HEK293 (cell line): Measurements from ENCODE around the gene HOXD11.

Experiments
- CTCF ChIA-PET: fragments of 350-600 bp; formaldehyde crosslinking; extraction: SDS; loops from one replicate; lab custom pipeline; 2021; ENCODE audit warnings: antibody characterized with exemption; lab: Yijun Ruan, JAX
- POLR2A ChIA-PET: fragments of 300-600 bp; formaldehyde crosslinking; extraction: SDS; loops from one replicate; lab custom pipeline; 2020; ENCODE audit warnings: antibody characterized with exemption, inconsistent platforms; lab: Yijun Ruan, JAX
- H3K27ac ChIP-seq: fragments of 200-500 bp; sonication (Bioruptor generic); 2 replicates; pipeline ENCODE4 v1.5.1; 2014; ENCODE audit warnings: low read depth, low read length, control low read depth, inconsistent platforms; ENCODE audit errors: extremely low read depth
- H3K36me3 ChIP-seq, 2 experiments: fragments of 200-500 bp in 1 of 2; sonication (Bioruptor generic) in 1 of 2; 1 replicate in 1 of 2; 2 replicates in 1 of 2; pipeline ENCODE4 v1.5.1; 2014 to 2017; ENCODE audit warnings: inconsistent platforms in 2 of 2, low read length in 2 of 2; ENCODE audit not compliant: control insufficient read depth in 2 of 2, insufficient read depth in 1 of 2
- H3K4me1 ChIP-seq: fragments of 200-500 bp; sonication (Bioruptor generic); 2 replicates; pipeline ENCODE4 v1.5.1; 2014; ENCODE audit warnings: mild to moderate bottlenecking, low read length, inconsistent platforms; ENCODE audit not compliant: control insufficient read depth, insufficient read depth
- H3K4me3 ChIP-seq: 2 replicates; pipeline ENCODE4 v1.5.1; 2011; ENCODE audit warnings: low read depth, mild to moderate bottlenecking, control low read depth, low read length, moderate library complexity
- H3K9me3 ChIP-seq: fragments of 200-500 bp; sonication (Bioruptor generic); 2 replicates; pipeline ENCODE4 v1.5.1; 2014; ENCODE audit warnings: low read depth, low read length, inconsistent platforms; ENCODE audit not compliant: control insufficient read depth, insufficient read depth
- CTCF ChIP-seq: fragments of 450-650 bp; formaldehyde crosslinking; IDR thresholded peaks from 2 replicates; pipeline ENCODE4 v1.5.1; 2016; ENCODE audit warnings: missing biosample characterization, missing genetic modification characterization
- EGR2 ChIP-seq: fragments of 450-650 bp; formaldehyde crosslinking; IDR thresholded peaks from 2 replicates; pipeline ENCODE4 v1.5.1; 2016; ENCODE audit warnings: low read depth, missing biosample characterization, missing genetic modification characterization
- GLI2 ChIP-seq: fragments of 450-650 bp; formaldehyde crosslinking; IDR thresholded peaks from 2 replicates; pipeline ENCODE4; 2017; ENCODE audit warnings: missing biosample characterization, missing genetic modification characterization, low read depth, borderline replicate concordance
- KLF9 ChIP-seq: fragments of 450-650 bp; formaldehyde crosslinking; IDR thresholded peaks from 2 replicates; pipeline ENCODE4 v1.5.1; 2016; ENCODE audit warnings: missing biosample characterization, missing genetic modification characterization, low read depth
- PATZ1 ChIP-seq: fragments of 450-650 bp; formaldehyde crosslinking; IDR thresholded peaks from 2 replicates; pipeline ENCODE4 v1.5.1; 2016; ENCODE audit warnings: missing biosample characterization, missing genetic modification characterization
- PRDM1 ChIP-seq: fragments of 450-650 bp; formaldehyde crosslinking; IDR thresholded peaks from 2 replicates; pipeline ENCODE4; 2016; ENCODE audit warnings: missing biosample characterization, missing genetic modification characterization
- PRDM10 ChIP-seq: fragments of 450-650 bp; formaldehyde crosslinking; IDR thresholded peaks from 2 replicates; pipeline ENCODE4 v1.5.1; 2016; ENCODE audit warnings: missing biosample characterization, missing genetic modification characterization
- SALL2 ChIP-seq: fragments of 450-650 bp; formaldehyde crosslinking; IDR thresholded peaks from 2 replicates; pipeline ENCODE4 v1.5.0; 2017; ENCODE audit warnings: missing biosample characterization, mild to moderate bottlenecking, missing genetic modification characterization, borderline replicate concordance
- SCRT2 ChIP-seq: fragments of 450-650 bp; formaldehyde crosslinking; IDR thresholded peaks from 2 replicates; pipeline ENCODE4 v1.5.1; 2016; ENCODE audit warnings: missing biosample characterization, missing genetic modification characterization
- ZBTB17 ChIP-seq: fragments of 450-650 bp; formaldehyde crosslinking; IDR thresholded peaks from 2 replicates; pipeline ENCODE4 v1.5.1; 2016; ENCODE audit warnings: missing biosample characterization, missing genetic modification characterization
- ZBTB20 ChIP-seq: fragments of 450-650 bp; formaldehyde crosslinking; IDR thresholded peaks from 2 replicates; pipeline ENCODE4 v1.5.1; 2016; ENCODE audit warnings: missing biosample characterization, missing genetic modification characterization
- ZBTB7A ChIP-seq: fragments of 450-650 bp; formaldehyde crosslinking; IDR thresholded peaks from 2 replicates; pipeline ENCODE4 v1.5.1; 2016; ENCODE audit warnings: low read depth, missing biosample characterization, missing genetic modification characterization
- ZEB2 ChIP-seq: fragments of 450-650 bp; formaldehyde crosslinking; IDR thresholded peaks from 2 replicates; pipeline ENCODE4 v1.5.1; 2016; ENCODE audit warnings: missing biosample characterization, missing genetic modification characterization
- ZNF132 ChIP-seq: fragments of 450-650 bp; formaldehyde crosslinking; IDR thresholded peaks from 2 replicates; pipeline ENCODE4 v1.5.1; 2017; ENCODE audit warnings: missing biosample characterization, missing genetic modification characterization, borderline replicate concordance
- ZNF175 ChIP-seq: fragments of 450-650 bp; formaldehyde crosslinking; IDR thresholded peaks from 2 replicates; pipeline ENCODE4 v1.5.1; 2016; ENCODE audit warnings: missing biosample characterization, missing genetic modification characterization
- ZNF248 ChIP-seq: fragments of 450-650 bp; formaldehyde crosslinking; IDR thresholded peaks from 2 replicates; pipeline ENCODE4 v1.5.1; 2017; ENCODE audit warnings: missing biosample characterization, missing genetic modification characterization
- ZNF266 ChIP-seq: fragments of 450-650 bp; formaldehyde crosslinking; IDR thresholded peaks from 2 replicates; pipeline ENCODE4 v1.5.1; 2016; ENCODE audit warnings: missing biosample characterization, missing genetic modification characterization, low read depth
- ZNF280C ChIP-seq: fragments of 450-650 bp; formaldehyde crosslinking; IDR thresholded peaks from 2 replicates; pipeline ENCODE4 v1.5.1; 2016; ENCODE audit warnings: missing biosample characterization, missing genetic modification characterization
- ZNF501 ChIP-seq: fragments of 450-650 bp; formaldehyde crosslinking; IDR thresholded peaks from 2 replicates; pipeline ENCODE4 v1.5.1; 2016; ENCODE audit warnings: missing biosample characterization, missing genetic modification characterization
- ZNF513 ChIP-seq: fragments of 450-650 bp; IDR thresholded peaks from 2 replicates; pipeline ENCODE4 v1.5.1; 2018; ENCODE audit warnings: missing biosample characterization, missing genetic modification characterization
- ZNF521 ChIP-seq: fragments of 450-650 bp; formaldehyde crosslinking; IDR thresholded peaks from 2 replicates; pipeline ENCODE4 v1.5.1; 2017; ENCODE audit warnings: missing biosample characterization, mild to moderate bottlenecking, missing genetic modification characterization
- ZNF837 ChIP-seq: fragments of 450-650 bp; formaldehyde crosslinking; IDR thresholded peaks from 2 replicates; pipeline ENCODE4 v1.5.1; 2016; ENCODE audit warnings: missing biosample characterization, missing genetic modification characterization

Gene HOXD11

DNA sequence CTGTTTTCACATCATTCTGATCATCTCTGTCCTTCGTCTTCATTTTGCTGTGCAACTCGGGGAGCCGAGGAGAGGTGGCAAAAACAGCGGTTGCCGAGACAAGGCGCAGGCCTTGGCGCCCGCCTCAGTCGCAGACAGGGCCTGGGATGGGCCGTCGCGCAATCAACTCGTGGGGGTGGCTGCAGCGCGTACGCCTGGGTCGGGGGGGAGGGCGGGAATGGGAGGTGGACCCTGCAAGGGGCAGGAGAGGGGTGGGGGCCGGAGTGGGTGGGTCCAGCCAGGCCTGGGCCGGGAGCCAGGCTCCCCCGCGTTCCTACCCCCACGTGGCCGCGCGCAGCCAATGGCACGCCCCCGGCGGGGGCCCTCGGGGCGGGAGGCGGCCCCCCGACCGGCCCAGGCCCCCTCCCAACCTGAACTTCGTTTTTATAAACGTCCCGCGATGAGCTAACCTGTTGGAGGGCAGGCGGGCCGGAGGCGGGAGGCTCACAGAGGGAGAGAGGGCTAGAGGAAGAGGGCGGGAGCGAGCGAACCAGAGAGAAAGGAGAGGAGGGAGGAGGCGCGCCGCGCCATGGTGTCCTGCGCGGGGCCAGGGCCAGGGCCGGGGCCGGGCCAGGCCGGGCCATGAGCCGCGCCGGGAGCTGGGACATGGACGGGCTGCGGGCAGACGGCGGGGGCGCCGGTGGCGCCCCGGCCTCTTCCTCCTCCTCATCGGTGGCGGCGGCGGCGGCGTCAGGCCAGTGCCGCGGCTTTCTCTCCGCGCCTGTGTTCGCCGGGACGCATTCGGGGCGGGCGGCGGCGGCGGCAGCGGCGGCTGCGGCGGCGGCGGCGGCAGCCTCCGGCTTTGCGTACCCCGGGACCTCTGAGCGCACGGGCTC lies 14.6 kb upstream of the HOXD11 start, which contains the start of gene HOXD13 (continued):
- no peak for TF ChIP-seq ZNF175 (tag by site-specific recombination)
- TF ChIP-seq PRDM10 (tag by site-specific recombination) = peak; percentile 24; the same call in 1 of the 2 replicates
- peak; percentile 22; the same call in 1 of the 2 replicates for TF ChIP-seq EGR2 (tag by site-specific recombination)
- 0 out of 2 replicates have a peak, but pooled peaks have one; percentile 19 for TF ChIP-seq KLF9 (tag by site-specific recombination)
- no peak for TF ChIP-seq GLI2 (tag by site-specific recombination)
- TF ChIP-seq ZBTB7A (tag by site-specific recombination) = no peak
- peak; percentile 43 for TF ChIP-seq PATZ1 (tag by site-specific recombination)
- peak; percentile 91 for TF ChIP-seq SCRT2
- TF ChIP-seq, all 188 proteins: peak for 22

- peak overlapping the region; percentile 84; the same call in 1 of the 2 replicates for H3K27ac ChIP-seq
- POLR2A ChIA-PET = interaction anchor here (0.5 to 6.7 kb wide), 3 partner anchors 12 to 926 kb away, joined by 3 to 75 read pairs (median 3); partner anchors contain the start of gene HOXD11
- CTCF ChIA-PET = interaction anchor here (0.7 to 1.9 kb wide), 3 partner anchors 13 to 86 kb away, joined by 3 to 9 read pairs (median 4); no protein-coding TSS in a partner anchor
- no peaks in the 10 kb centered on the region for H3K9me3 ChIP-seq
- H3K36me3 ChIP-seq = peaks cover 0 to 16% of the 10 kb centered on the region in 2 experiments; a peak in 1 of 3 replicates
- peak overlapping the region; percentile 55 for H3K4me3 ChIP-seq
- H3K4me1 ChIP-seq = peaks cover 6% of the 10 kb centered on the region
- TF ChIP-seq ZEB2 (peak; percentile 55), SALL2 (tag by site-specific recombination) (no peak), ZNF513 (tag by site-specific recombination) (no peak), ZNF132 (no peak), ZBTB17 (tag by site-specific recombination) (no peak), PRDM1 (tag by site-specific recombination) (peak; percentile 93), ZNF837 (tag by site-specific recombination) (no peak), ZNF280C (no peak), CTCF (peak; percentile 76), ZNF266 (tag by site-specific recombination) (no peak), ZNF521 (tag by site-specific recombination) (no peak), ZNF248 (tag by site-specific recombination) (no peak), ZBTB20 (tag by site-specific recombination) (peak; percentile 27; the same call in 1 of the 2 replicates), ZNF501 (peak; percentile 52; the same call in 1 of the 2 replicates)
These were observed 13.8 kb upstream of the HOXD11 start for GRCh38 chr2:176093145-176093897.
